SK-N-MC (cell line): ENCODE data around the gene DGKB.

Source experiments
- EZH2 ChIP-seq: fragments of 200-600 bp; sonication (generic); IDR thresholded peaks from one replicate; pipeline ENCODE4 v1.6.1; 2017; ENCODE audit warnings: antibody characterized with exemption
- FOXP2 ChIP-seq: optimal IDR thresholded peaks from 2 replicates; pipeline ENCODE3; 2011; ENCODE audit warnings: mild to moderate bottlenecking, moderate library complexity; ENCODE audit not compliant: insufficient read depth; ENCODE audit errors: extremely low read length, control extremely low read depth
- POLR2AphosphoS5 ChIP-seq: IDR thresholded peaks from 2 replicates; pipeline ENCODE4 v1.6.1; 2012; ENCODE audit warnings: mild to moderate bottlenecking, low read depth, low read length, borderline replicate concordance

DNA sequence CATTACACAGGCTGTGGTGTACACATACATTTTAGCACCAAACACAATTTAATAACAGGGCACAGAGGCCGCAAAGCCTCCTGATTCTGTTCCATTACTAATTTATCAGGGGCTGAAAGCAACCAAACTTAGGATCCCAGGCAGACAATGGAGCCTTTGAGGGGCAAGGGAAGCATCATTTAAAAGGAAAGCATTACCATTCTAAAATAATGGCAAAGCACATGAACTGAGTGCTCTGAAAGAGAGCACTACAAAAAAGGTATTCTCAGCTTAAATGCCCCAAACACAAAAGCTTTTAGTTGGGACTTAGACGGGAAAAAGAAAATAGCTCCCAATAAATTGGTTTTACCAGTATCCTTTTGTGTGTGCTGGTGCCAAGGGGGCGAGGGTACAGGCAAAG is 631.1 kb downstream of the DGKB start:
- no peak for TF ChIP-seq EZH2
- TF ChIP-seq POLR2AphosphoS5 = no peak
- no peak for TF ChIP-seq FOXP2
